GM10266 (cell line): ENCODE results near the gene LITAFD.
"Not testable (repeated sequence)": the region's sequence is repeated elsewhere in the genome, so short reads cannot be mapped to it uniquely, and the experiment has no call there.

Source experiments
- DNase-seq: peaks from one replicate; pipeline ENCODE4 v3.0.0; 2012; ENCODE audit errors: extremely low spot score
- TF ChIP-seq, protein P1 (sequence below): IDR thresholded peaks from 2 replicates; pipeline ENCODE4 v1.5.1; 2012; ENCODE audit warnings: mild to moderate bottlenecking, low read depth; ENCODE audit not compliant: control insufficient read depth, insufficient read depth; ENCODE audit errors: missing control alignments

LITAFD gene

DNA sequence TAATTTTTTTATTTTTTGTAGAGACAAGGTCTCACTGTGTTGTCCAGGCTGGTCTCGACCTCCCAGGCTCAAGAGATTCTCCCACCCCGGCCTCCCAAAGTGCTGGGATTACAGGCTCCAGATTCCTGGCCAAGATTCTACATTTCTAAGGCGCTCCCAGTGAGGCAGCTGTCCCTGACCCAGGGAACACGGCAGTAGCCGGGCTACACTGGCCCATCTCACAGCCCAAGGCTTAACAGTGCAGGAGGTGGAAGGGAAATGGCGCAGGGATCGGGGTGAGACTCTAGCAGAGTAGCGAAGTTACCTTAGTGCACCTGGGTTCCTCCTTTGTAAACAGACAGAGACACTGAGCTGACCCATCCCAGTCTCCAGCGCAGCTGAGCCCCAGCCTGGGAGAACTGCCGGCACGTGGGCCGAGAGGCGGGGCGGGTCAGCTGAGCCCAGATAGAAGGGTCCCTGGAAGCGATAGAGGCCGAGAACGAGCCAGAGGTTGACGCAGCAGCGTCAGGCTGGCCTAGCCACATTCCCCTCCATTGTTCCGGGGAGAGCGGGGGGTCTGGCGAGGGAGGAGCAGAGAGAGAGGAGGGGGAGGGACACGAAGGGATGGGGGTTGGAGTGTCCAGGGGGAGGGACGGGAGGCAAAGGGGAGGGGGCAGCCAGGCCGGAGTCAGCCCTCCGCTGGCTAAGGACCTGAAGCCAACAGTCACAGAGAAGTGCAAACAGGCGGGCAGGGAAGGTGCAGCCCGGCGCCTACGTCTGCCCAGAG lies 15.8 kb upstream of the LITAFD start:
- TF ChIP-seq, protein P1, sequence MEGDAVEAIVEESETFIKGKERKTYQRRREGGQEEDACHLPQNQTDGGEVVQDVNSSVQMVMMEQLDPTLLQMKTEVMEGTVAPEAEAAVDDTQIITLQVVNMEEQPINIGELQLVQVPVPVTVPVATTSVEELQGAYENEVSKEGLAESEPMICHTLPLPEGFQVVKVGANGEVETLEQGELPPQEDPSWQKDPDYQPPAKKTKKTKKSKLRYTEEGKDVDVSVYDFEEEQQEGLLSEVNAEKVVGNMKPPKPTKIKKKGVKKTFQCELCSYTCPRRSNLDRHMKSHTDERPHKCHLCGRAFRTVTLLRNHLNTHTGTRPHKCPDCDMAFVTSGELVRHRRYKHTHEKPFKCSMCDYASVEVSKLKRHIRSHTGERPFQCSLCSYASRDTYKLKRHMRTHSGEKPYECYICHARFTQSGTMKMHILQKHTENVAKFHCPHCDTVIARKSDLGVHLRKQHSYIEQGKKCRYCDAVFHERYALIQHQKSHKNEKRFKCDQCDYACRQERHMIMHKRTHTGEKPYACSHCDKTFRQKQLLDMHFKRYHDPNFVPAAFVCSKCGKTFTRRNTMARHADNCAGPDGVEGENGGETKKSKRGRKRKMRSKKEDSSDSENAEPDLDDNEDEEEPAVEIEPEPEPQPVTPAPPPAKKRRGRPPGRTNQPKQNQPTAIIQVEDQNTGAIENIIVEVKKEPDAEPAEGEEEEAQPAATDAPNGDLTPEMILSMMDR, result no peak
- no peak for DNase-seq

DNA sequence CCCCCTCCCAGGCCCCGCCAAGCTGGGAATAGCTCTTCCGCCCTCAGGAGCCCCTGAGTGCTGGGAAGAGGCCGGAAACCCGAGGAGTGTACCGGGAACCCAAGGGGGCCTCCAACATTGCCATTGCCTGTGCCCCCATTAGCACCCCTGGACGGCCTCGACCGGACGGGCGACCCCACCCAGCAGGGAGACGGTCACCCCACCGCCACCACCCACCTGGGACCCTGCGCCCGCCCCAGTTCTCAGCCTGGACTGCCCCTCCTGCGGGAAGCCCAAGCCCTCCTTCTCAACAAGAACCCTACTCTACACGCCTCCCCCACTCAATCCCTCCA lies 15.3 kb upstream of the LITAFD start:
- TF ChIP-seq, protein P1, result no peak
- DNase-seq, result no peak

DNA sequence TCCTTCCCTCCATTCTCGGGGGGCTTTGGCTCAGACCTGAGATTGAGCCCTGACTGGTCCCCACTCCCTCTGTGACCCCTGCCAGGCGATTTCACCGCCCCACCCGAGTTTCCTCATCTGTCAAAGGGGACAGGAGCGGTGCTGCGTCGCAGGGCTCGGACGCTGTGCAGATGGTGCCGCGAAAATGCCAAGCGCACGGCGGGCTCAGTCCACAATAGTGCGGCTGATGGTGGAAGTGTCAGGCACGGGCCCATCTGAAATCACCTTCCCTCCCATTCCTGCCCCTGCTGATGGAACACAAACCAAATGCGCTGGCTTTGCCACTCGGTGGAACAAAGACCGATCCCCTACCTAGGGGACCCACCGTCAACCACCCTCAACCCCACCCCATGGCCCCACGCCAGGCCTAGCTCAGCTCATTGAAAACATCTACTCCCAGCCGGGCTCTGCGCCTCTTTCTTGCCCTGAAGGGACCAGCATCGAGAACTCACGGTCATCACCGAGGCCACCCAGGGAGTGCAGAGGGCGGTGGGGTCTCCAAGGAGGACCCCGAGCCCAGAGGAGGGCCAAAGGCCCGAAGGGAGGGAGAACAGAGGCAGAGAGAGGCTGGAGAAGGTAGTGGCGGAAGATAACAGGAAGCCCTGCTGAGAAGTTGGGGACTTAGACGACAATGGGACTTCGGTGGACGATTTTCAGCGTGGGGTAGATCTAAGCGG lies 14.8 kb upstream of the LITAFD start:
- DNase-seq, result peak; percentile 43
- TF ChIP-seq, protein P1, result no peak

DNA sequence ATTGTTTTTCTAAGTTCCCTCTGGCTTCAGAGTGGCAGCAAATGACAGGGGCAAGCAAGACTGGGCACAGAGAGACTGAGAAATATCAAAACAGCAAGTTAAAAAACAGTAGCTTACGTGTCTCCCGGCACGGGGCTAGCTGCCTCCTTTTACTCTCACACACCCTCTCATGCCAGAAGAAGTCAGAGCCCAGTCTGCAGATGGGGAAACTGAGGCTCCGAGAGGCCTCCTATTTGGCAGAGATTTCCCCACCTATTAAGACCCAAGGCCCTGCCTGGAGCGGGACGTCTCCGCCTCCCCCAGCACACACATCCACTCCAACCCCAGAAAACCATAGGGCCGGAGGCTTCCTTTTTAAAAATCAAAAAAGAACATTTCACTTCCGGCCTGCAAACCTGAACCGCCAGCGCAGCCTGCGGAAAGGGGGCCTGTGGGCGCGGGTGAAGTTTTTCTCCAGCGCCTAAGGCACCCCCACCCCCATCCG lies 14.2 kb upstream of the LITAFD start:
- DNase-seq, result no peak
- TF ChIP-seq, protein P1, result no peak

DNA sequence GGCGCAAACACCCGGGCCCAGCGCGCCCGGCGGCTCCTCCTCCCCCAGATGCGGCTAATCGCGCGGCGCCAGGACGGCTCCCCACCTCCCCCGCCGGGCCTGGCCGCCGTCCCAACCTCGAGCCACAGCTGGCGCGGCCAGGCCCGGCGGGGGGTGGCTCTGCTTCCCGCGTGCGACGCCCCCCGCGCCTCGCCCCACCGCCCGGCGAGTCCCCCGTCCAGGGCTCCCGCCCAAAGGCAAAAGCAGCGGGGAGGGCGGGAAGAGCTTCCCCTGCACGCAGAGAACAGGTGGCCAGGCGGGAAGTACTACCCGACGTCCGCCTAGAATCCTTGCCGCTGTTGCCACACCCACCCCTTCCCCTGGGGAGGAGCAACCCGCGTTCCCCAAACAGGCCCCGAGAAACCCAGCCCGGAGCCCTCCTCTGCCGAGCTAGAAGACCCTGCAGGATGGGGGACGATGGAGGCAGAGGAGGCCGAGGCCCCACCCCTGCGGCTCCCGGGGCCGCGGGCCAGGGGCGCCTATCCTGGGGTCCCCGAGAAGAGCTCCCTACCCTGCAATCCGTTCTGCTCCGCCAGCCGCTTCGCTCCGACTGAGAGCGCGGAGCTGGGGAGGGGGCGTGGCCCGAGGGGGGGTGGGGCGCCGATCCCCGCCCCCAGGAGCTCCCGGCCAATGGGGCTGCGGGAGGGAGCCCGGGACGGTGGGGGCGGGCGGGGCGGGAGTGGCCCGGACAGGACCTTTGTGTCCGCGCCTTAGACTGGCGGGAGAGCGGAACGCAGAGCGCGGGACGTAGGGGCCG lies 13.5 kb upstream of the LITAFD start, which contains the start of gene CARHSP1:
CARHSP1 (minus strand) TSS at position 591 of the 796 bp plus-strand sequence. CDS start 9,678 bp downstream, outside the sequence.
- TF ChIP-seq, protein P1, result no peak
- peak; percentile 99 for DNase-seq

DNA sequence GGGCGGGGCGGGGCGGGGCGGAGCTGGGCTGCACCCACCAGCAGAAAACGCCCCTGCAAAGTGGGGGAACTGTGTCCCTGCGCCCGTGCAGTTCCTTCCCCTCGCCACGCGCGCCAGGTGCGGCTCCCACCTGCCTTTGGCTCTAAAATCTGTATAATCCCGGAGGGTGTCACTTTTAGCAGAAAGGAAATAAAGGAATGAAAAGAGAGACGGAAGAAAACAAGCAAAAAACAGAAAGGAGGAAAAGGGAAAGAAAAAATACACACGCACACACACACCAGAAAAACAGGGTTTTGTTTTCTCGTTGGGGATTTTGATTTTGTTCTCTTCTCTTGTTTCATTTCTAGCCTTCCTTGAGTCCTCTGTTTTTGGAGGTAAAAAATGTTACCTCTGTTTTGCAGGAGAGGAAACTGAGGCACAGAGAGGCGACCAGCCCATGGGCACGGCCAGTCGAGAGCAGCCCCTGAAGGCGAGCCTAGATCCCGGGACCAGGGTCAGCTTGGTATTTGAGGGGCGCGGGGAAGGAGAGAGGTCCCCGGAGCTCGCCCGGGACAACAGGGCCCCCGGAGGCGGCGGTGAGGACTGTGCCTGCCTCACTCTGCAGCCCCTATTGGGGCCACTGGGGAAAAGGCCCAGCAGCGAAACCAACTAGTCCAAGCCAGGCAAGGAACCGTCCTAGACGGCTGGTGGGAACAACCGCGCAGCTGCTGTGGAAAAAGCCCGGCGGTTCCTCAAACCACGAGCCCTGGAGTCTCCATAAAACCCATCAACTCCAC lies 12.8 kb upstream of the LITAFD start:
- DNase-seq, result no peak
- TF ChIP-seq, protein P1, result no peak

DNA sequence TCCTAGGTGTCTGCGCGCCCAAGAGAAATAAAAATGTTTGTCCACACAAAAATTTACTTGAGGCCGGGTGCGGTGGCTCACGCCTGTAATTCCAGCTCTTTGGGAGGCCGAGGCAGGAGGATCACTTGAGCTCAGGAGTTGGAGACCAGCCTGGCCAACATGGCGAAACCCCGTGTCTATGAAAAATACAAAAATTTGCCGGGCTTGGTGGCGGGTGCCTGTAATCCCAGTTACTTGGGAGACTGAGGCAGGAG lies 12.2 kb upstream of the LITAFD start:
- not testable (repeated sequence) for DNase-seq
